ENCODE data around the gene PRSS57.

- TF ChIP-seq POLR2AphosphoS5 (IDR thresholded peaks at IDR 0.05) (no peak), CTCF (IDR thresholded peaks at IDR 0.05) (no peak), EP300 (IDR thresholded peaks at IDR 0.05) (no peak), POLR2A (IDR thresholded peaks at IDR 0.05) (no peak)
Observed at GRCh38 chr19:725461-726089, 30.3 kb upstream of the PRSS57 start.
